Aorta (tissue), 5 donors: Measurements from ENCODE around the gene GMDS. TPM values are rescaled to one million over a fixed set of nuclear protein-coding genes. Genes with fewer than 3 reads are reported as not detected.

ENCODE experiments used
- ATAC-seq: fragments of 200-7000 bp; cut with Tn5 transposase; one replicate; pipeline ENCODE4 v1.9.1; 2022; ENCODE audit warnings: moderate library complexity; ENCODE audit not compliant: low FRiP score
- DNase-seq, 2 donors: peaks; one replicate each; pipeline ENCODE4 v3.0.0-alpha.2; 2020
- H3K27ac ChIP-seq, 2 donors: one replicate each; pipeline ENCODE4 v1.5.1; 2013; ENCODE audit warnings: low read length in 2 of 2, mild to moderate bottlenecking in 2 of 2, moderate library complexity in 2 of 2, control low read depth in 1 of 2, inconsistent platforms in 1 of 2, low read depth in 1 of 2
- H3K27me3 ChIP-seq, 2 donors: one replicate each; pipeline ENCODE4 v1.6.1; 2013; ENCODE audit warnings: control low read depth in 1 of 2, low read length in 1 of 2, mild to moderate bottlenecking in 1 of 2, moderate library complexity in 1 of 2; ENCODE audit not compliant: insufficient read depth in 2 of 2, control insufficient read depth in 1 of 2
- H3K36me3 ChIP-seq, 2 donors: one replicate each; pipeline ENCODE4 v1.6.1; 2013; ENCODE audit warnings: control low read depth in 1 of 2, low read length in 1 of 2, mild to moderate bottlenecking in 1 of 2; ENCODE audit not compliant: insufficient read depth in 2 of 2, control insufficient read depth in 1 of 2
- H3K4me1 ChIP-seq, 2 donors: one replicate each; pipeline ENCODE4 v1.6.1; 2013; ENCODE audit warnings: low read length in 2 of 2, control low read depth in 1 of 2, mild to moderate bottlenecking in 1 of 2, moderate library complexity in 1 of 2; ENCODE audit not compliant: insufficient read depth in 2 of 2, control insufficient read depth in 1 of 2
- H3K4me3 ChIP-seq, 2 donors: one replicate each; pipeline ENCODE4 v1.5.1; 2013; ENCODE audit warnings: low read length in 2 of 2, control low read depth in 1 of 2, mild to moderate bottlenecking in 1 of 2
- H3K9me3 ChIP-seq: one replicate; pipeline ENCODE4 v1.6.1; 2013; ENCODE audit warnings: mild to moderate bottlenecking, low read length; ENCODE audit not compliant: control insufficient read depth
- WGBS, 2 donors: extraction: QIAGEN DNeasy Blood & Tissue Kit; methylation state at CpG; one replicate each; pipeline ENCODE4 v1.1.7; 2013; 5-methylcytosine and 5-hydroxymethylcytosine counted together
- intact Hi-C, 2 donors: fragments of 100-400 bp; cut with DNase I; formaldehyde crosslinking; loops; one replicate each; pipeline versions ENCODE4 v1.14.2 to v1.15.0; 2022
- polyA plus RNA-seq, 2 donors: library from polyadenylated mRNA; stranded (reverse); fragments of 200-250 nt; gene quantifications; one replicate each; pipeline ENCODE4 v1.2.3, GENCODE V29; 2013
- total RNA-seq, 2 donors: library from RNA; stranded (reverse); fragmentation: NEBNext Ultra II Directional; extraction: Animal tissue kit (Norgen Biotek cat#: 25700); gene quantifications; one replicate each; pipeline ENCODE4 v1.2.1, GENCODE V29; 2021
- donor health status: healthy with polysubstance abuse.
- donor health status: Bipolar disorder and iron deficiency.
- donor health status: DM: no; HTN: no; CAD: no.
- donor health status: DM: no; HTN: no; CAD: no.
- donor health status: DM: yes; HTN: yes; CAD: no.

Gene GMDS
- total and polyA plus RNA-seq, 4 donors: 66.1 to 138 (median 84.9) TPM

GRCh38 chr6:1722801-1723200 lies 522.6 kb downstream of the GMDS start:
- no peak for DNase-seq
- H3K9me3 ChIP-seq: no peaks in the 10 kb centered on the region
- H3K4me3 ChIP-seq: no peak overlapping the region
- peaks cover 0 to 2% of the 10 kb centered on the region in 2 donors for H3K4me1 ChIP-seq
- intact Hi-C loops: no loop called here
- ATAC-seq: no peak
- H3K36me3 ChIP-seq: no peaks in the 10 kb centered on the region
- no peaks in the 10 kb centered on the region for H3K27me3 ChIP-seq
- no peak overlapping the region for H3K27ac ChIP-seq
- 82 to 91% methylated on average over 2 of the region's 2 CpGs for WGBS, 2 donors

- H3K27ac ChIP-seq: no peak overlapping the region
- H3K36me3 ChIP-seq: no peaks in the 10 kb centered on the region
- DNase-seq (no peak), ATAC-seq (no peak)
- H3K4me1 ChIP-seq: peaks cover 0 to 2% of the 10 kb centered on the region in 2 donors
- H3K9me3 ChIP-seq: no peaks in the 10 kb centered on the region
- H3K27me3 ChIP-seq: no peaks in the 10 kb centered on the region
- H3K4me3 ChIP-seq: no peak overlapping the region
- intact Hi-C loops: no loop called here
- 84 to 89% methylated on average over 8 of the region's 8 CpGs for WGBS, 2 donors
Measured at GRCh38 chr6:1720620-1721322, 524.6 kb downstream of the GMDS start.

DNA sequence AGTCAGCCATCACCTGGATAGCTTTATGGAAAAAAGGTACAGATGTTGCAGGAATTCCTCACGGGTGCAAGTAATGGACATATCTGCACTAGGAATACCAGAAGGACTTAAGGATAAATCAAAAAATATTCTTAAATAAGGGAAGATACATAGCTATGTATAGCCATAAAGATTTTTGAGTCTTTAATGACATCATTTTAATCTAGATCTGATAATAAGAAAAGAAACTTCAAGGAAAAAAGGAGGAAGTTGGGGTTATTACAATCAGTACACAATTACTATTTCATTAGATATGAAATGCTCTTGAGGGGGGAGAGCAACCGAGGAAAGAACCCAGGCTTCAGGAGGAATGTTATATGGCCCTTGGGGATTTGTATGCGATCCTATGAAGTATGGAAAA lies 525.5 kb downstream of the GMDS start:
- no peak overlapping the region for H3K27ac ChIP-seq
- no peak for DNase-seq
- 80 to 83% methylated on average over 3 of the region's 3 CpGs for WGBS, 2 donors
- H3K9me3 ChIP-seq: no peaks in the 10 kb centered on the region
- H3K27me3 ChIP-seq: no peaks in the 10 kb centered on the region
- no peaks in the 10 kb centered on the region for H3K36me3 ChIP-seq
- H3K4me1 ChIP-seq: peaks cover 0 to 2% of the 10 kb centered on the region in 2 donors
- ATAC-seq: no peak
- intact Hi-C loops: no loop called here
- H3K4me3 ChIP-seq: no peak overlapping the region

GRCh38 chr6:1716868-1717267 lies 528.5 kb downstream of the GMDS start:
- Histone ChIP-seq H3K4me1 (no peaks in the 10 kb centered on the region), H3K4me3 (no peak overlapping the region), H3K9me3 (no peaks in the 10 kb centered on the region), H3K36me3 (no peaks in the 10 kb centered on the region), H3K27me3 (no peaks in the 10 kb centered on the region), H3K27ac (no peak overlapping the region)
- intact Hi-C loops: no loop called here
- no peak for ATAC-seq
- 23 to 32% methylated on average over 5 of the region's 5 CpGs for WGBS, 2 donors
- DNase-seq: no peak

DNA sequence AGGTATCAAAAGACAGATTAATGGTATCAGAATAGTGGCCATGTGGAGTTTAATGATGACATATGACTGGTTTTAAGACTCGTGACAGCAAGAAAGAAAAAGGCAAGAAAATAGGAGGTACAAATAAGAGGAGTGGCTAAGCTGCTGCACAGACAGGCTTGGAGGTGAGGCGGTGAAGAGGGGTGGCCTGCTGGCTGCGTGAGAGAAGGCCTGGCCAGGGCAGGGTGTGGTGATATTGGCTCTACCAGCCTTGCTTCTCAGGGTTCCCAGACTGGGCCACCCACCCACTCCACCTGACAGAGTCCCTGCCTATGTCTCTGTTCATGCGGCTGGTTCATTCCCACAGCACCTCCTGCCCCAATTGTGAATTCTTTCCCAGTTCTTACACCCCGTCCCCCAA lies 529.0 kb downstream of the GMDS start:
- DNase-seq: no peak
- Histone ChIP-seq H3K27me3 (no peaks in the 10 kb centered on the region), H3K4me3 (no peak overlapping the region), H3K9me3 (no peaks in the 10 kb centered on the region), H3K4me1 (no peaks in the 10 kb centered on the region), H3K36me3 (no peaks in the 10 kb centered on the region), H3K27ac (no peak overlapping the region)
- no peak for ATAC-seq
- intact Hi-C loops: no loop called here
- 72 to 77% methylated on average over 5 of the region's 5 CpGs for WGBS, 2 donors

GRCh38 chr6:1715336-1715735 lies 530.1 kb downstream of the GMDS start:
- WGBS, 2 donors: 85 to 87% methylated on average over 4 of the region's 4 CpGs
- H3K27ac ChIP-seq: no peak overlapping the region
- no peak overlapping the region for H3K4me3 ChIP-seq
- H3K27me3 ChIP-seq: no peaks in the 10 kb centered on the region
- ATAC-seq (no peak), DNase-seq (no peak)
- H3K9me3 ChIP-seq: no peaks in the 10 kb centered on the region
- no peaks in the 10 kb centered on the region for H3K36me3 ChIP-seq
- intact Hi-C loops: no loop called here
- no peaks in the 10 kb centered on the region for H3K4me1 ChIP-seq

DNA sequence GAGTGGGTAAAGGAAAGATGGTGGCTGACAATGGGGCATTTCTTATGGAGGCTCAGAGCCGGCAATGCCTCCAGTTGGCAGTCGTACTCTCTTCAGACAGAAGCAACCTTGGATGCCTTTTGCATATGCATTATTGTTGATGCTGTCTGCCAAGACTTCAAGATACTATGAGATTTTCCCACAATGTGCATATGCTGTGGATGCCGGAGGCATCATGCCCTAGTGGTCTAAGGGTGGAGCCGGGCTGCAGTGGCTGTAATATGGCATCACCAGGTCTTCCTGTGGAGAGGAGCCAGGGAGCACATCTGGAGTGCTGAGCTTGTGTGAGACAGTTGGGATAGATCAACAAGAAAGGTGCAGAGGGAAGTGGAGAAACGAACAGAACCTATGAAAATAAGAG lies 530.8 kb downstream of the GMDS start:
- WGBS, 2 donors: 95 to 96% methylated on average over 5 of the region's 5 CpGs
- no peak for DNase-seq
- Histone ChIP-seq H3K4me3 (no peak overlapping the region), H3K4me1 (no peaks in the 10 kb centered on the region), H3K27me3 (no peaks in the 10 kb centered on the region), H3K9me3 (no peaks in the 10 kb centered on the region), H3K36me3 (no peaks in the 10 kb centered on the region), H3K27ac (no peak overlapping the region)
- no peak for ATAC-seq
- intact Hi-C loops: no loop called here

- Histone ChIP-seq H3K27ac (no peak overlapping the region), H3K27me3 (no peaks in the 10 kb centered on the region), H3K9me3 (no peaks in the 10 kb centered on the region), H3K36me3 (no peaks in the 10 kb centered on the region), H3K4me1 (no peaks in the 10 kb centered on the region), H3K4me3 (no peak overlapping the region)
- intact Hi-C loops: no loop called here
- WGBS, 2 donors: 89% methylated on average over 16 of the region's 16 CpGs
- no peak for DNase-seq
- ATAC-seq: no peak
Measured at GRCh38 chr6:1713016-1713600, 532.3 kb downstream of the GMDS start.

DNA sequence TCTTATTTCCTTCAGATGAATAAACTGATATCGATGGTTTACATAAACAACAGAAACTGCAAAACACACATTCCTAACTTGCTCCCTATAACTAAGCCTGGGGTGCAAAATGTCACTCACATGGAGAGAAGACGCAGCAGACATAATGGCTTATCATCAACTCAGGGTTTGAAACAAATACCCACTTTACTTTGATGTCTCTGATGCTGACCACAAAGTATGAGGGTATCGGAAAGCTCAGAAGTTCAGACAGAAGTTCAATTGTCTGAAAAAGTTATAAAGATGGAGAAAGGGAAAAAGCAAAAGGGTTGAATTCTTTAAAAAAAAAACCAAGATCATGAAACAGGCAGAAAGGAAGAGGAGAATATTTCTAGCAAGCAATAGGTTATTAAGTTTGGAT lies 533.0 kb downstream of the GMDS start:
- Histone ChIP-seq H3K4me3 (no peak overlapping the region), H3K27ac (no peak overlapping the region), H3K9me3 (no peaks in the 10 kb centered on the region), H3K4me1 (no peaks in the 10 kb centered on the region), H3K36me3 (no peaks in the 10 kb centered on the region), H3K27me3 (no peaks in the 10 kb centered on the region)
- 91 to 93% methylated on average over 3 of the region's 3 CpGs for WGBS, 2 donors
- ATAC-seq (no peak), DNase-seq (no peak)
- intact Hi-C loops: no loop called here
